OCI-LY7 (cell line): Measurements from ENCODE around the gene NES.

Experiments
- EZH2phosphoT487 ChIP-seq: fragments of 200-600 bp; sonication (generic); IDR thresholded peaks from 2 replicates; pipeline ENCODE4 v1.6.1; 2018; ENCODE audit warnings: low read depth, borderline replicate concordance, mild to moderate bottlenecking, mixed run types, antibody characterized with exemption, low read length, moderate library complexity, mixed read lengths
- TF ChIP-seq, protein P1 (sequence below): fragments of 200-600 bp; sonication (generic); conservative IDR thresholded peaks from 2 replicates; pipeline ENCODE4 v1.5.1; 2014; ENCODE audit warnings: mild to moderate bottlenecking, antibody characterized with exemption, low read length, moderate library complexity, mixed read lengths

DNA sequence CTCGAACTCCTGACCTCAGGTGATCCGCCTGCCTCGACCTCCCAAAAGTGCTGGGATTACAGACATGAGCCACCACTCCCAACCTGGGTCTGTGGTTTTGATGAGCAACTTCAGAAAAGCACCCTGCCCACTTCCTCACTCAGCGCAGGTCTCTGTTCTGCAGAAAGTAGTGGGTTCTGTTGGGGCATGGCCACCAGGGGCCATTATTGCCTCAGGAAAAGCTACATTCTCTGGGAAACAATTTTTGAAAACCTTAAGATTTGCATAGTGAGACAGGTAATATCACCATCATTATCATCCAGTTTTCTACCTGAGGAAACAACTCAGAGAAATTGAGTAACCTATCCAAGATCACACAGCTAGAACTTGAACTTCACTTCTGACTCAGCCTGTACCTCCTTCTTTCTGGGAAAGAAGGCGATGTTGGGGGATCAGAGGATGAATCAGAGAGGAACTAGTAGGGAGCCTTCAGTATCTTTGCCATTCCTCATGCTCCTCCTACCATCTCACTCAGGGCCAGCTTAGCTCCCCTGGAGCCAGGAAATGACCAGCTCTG is 7.1 kb upstream of the NES start:
- TF ChIP-seq, protein P1, sequence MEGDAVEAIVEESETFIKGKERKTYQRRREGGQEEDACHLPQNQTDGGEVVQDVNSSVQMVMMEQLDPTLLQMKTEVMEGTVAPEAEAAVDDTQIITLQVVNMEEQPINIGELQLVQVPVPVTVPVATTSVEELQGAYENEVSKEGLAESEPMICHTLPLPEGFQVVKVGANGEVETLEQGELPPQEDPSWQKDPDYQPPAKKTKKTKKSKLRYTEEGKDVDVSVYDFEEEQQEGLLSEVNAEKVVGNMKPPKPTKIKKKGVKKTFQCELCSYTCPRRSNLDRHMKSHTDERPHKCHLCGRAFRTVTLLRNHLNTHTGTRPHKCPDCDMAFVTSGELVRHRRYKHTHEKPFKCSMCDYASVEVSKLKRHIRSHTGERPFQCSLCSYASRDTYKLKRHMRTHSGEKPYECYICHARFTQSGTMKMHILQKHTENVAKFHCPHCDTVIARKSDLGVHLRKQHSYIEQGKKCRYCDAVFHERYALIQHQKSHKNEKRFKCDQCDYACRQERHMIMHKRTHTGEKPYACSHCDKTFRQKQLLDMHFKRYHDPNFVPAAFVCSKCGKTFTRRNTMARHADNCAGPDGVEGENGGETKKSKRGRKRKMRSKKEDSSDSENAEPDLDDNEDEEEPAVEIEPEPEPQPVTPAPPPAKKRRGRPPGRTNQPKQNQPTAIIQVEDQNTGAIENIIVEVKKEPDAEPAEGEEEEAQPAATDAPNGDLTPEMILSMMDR, result 0 out of 2 replicates have a peak, but pooled peaks have one; percentile 20
- TF ChIP-seq EZH2phosphoT487, result no peak
